Panc1 (cell line): Measurements from ENCODE around the gene CAPN2.

ENCODE experiments used
- POLR2AphosphoS5 ChIP-seq: IDR thresholded peaks from 2 replicates; pipeline ENCODE4 v1.6.1; 2012; ENCODE audit warnings: mild to moderate bottlenecking, low read depth, low read length, moderate library complexity
- TF ChIP-seq, protein P1 (sequence below): fragments of 450-650 bp; IDR thresholded peaks from 2 replicates; pipeline ENCODE4 v1.5.1; 2017; ENCODE audit warnings: mild to moderate bottlenecking

DNA sequence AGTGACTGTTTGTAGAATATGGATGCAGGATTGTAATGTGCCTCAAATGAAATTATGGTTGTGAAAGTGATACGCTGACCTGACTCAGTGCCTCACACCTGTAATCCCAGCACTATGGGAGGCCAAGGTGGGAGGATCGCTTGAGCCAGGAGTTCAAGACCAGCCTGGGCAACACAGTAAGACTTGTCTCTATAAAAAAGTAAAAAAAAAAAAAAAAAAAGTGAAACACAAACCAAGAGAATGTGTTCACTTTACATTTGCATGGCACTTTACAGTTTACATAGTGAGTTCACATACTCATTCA, 2.0 kb downstream of the CAPN2 start:
- TF ChIP-seq POLR2AphosphoS5, result no peak
- TF ChIP-seq, protein P1, sequence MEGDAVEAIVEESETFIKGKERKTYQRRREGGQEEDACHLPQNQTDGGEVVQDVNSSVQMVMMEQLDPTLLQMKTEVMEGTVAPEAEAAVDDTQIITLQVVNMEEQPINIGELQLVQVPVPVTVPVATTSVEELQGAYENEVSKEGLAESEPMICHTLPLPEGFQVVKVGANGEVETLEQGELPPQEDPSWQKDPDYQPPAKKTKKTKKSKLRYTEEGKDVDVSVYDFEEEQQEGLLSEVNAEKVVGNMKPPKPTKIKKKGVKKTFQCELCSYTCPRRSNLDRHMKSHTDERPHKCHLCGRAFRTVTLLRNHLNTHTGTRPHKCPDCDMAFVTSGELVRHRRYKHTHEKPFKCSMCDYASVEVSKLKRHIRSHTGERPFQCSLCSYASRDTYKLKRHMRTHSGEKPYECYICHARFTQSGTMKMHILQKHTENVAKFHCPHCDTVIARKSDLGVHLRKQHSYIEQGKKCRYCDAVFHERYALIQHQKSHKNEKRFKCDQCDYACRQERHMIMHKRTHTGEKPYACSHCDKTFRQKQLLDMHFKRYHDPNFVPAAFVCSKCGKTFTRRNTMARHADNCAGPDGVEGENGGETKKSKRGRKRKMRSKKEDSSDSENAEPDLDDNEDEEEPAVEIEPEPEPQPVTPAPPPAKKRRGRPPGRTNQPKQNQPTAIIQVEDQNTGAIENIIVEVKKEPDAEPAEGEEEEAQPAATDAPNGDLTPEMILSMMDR, result no peak
